ENCODE measurements around the gene MRPS15.

GRCh38 chr1:36467027-36467410, 2.8 kb upstream of the MRPS15 start:
- TF ChIP-seq CTCF (IDR thresholded peaks at IDR 0.05 in 2 of 3, conservative IDR thresholded peaks at IDR 0.05 in 1 of 3; ENCODE audit: borderline replicate concordance in 1 of 3, insufficient read depth in 1 of 3, low read depth in 2 of 3, low read length in 2 of 3) (no peak), POLR2A (IDR thresholded peaks at IDR 0.05; ENCODE audit: borderline replicate concordance, extremely low read depth, insufficient read depth, insufficient read length) (no peak), REST (IDR thresholded peaks at IDR 0.05; ENCODE audit: low read depth) (no peak), CEBPB (IDR thresholded peaks at IDR 0.05; ENCODE audit: low read depth) (no peak), MAX (IDR thresholded peaks at IDR 0.05) (no peak), EZH2 (IDR thresholded peaks at IDR 0.05) (no peak), YY1 (IDR thresholded peaks at IDR 0.05; ENCODE audit: extremely low read depth, insufficient replicate concordance, low read depth, low read length) (no peak), JUND (IDR thresholded peaks at IDR 0.05) (no peak), SP1 (IDR thresholded peaks at IDR 0.05; ENCODE audit: low read depth) (no peak), SRF (IDR thresholded peaks at IDR 0.05; ENCODE audit: low read depth) (no peak), ZNF274 (IDR thresholded peaks at IDR 0.05; ENCODE audit: low read depth, low read length) (no peak), EZH2phosphoT487 (IDR thresholded peaks at IDR 0.05; ENCODE audit: borderline replicate concordance) (no peak), ZFX (IDR thresholded peaks at IDR 0.05) (no peak)

Measured in HCT116 (cell line).